Skeletal muscle satellite cell (primary cell): ENCODE measurements around the gene PCDH20. TPM values are rescaled to one million over a fixed set of nuclear protein-coding genes. Genes with fewer than 3 reads are reported as not detected.

ENCODE experiments used
- H3K27me3 ChIP-seq: 2 replicates; pipeline ENCODE4 v1.7.0; 2013; ENCODE audit warnings: low read length; ENCODE audit not compliant: control insufficient read depth, insufficient read depth
- H3K36me3 ChIP-seq: 2 replicates; pipeline ENCODE4 v1.7.0; 2013; ENCODE audit warnings: mild to moderate bottlenecking, control low read depth, low read length; ENCODE audit not compliant: insufficient read depth
- H3K4me1 ChIP-seq: 2 replicates; pipeline ENCODE4 v1.7.0; 2013; ENCODE audit warnings: low read length; ENCODE audit not compliant: control insufficient read depth, insufficient read depth
- H3K4me2 ChIP-seq: 2 replicates; pipeline ENCODE4 v1.7.0; 2013; ENCODE audit warnings: mild to moderate bottlenecking, low read length
- H3K4me3 ChIP-seq: 2 replicates; pipeline ENCODE4 v1.7.0; 2013; ENCODE audit warnings: low read length
- H3K9ac ChIP-seq: 2 replicates; pipeline ENCODE4 v1.7.0; 2013; ENCODE audit warnings: mild to moderate bottlenecking, low read depth, low read length, moderate library complexity
- H3K9me3 ChIP-seq: replicated peaks from 2 replicates; pipeline ENCODE4 v1.7.0; 2013; ENCODE audit warnings: mild to moderate bottlenecking, control low read depth, low read length
- total RNA-seq: library from RNA; depleted of rRNA; stranded (reverse); fragments of >200 nt; gene quantifications from 2 replicates; pipeline ENCODE4 v1.2.3, GENCODE V29; 2012; rRNA removed

PCDH20 gene, protein sequence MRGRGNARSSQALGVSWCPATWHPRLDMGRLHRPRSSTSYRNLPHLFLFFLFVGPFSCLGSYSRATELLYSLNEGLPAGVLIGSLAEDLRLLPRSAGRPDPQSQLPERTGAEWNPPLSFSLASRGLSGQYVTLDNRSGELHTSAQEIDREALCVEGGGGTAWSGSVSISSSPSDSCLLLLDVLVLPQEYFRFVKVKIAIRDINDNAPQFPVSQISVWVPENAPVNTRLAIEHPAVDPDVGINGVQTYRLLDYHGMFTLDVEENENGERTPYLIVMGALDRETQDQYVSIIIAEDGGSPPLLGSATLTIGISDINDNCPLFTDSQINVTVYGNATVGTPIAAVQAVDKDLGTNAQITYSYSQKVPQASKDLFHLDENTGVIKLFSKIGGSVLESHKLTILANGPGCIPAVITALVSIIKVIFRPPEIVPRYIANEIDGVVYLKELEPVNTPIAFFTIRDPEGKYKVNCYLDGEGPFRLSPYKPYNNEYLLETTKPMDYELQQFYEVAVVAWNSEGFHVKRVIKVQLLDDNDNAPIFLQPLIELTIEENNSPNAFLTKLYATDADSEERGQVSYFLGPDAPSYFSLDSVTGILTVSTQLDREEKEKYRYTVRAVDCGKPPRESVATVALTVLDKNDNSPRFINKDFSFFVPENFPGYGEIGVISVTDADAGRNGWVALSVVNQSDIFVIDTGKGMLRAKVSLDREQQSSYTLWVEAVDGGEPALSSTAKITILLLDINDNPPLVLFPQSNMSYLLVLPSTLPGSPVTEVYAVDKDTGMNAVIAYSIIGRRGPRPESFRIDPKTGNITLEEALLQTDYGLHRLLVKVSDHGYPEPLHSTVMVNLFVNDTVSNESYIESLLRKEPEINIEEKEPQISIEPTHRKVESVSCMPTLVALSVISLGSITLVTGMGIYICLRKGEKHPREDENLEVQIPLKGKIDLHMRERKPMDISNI
- total RNA-seq = not detected in 2 replicates

GRCh38 chr13:61415749-61416148, at the start of gene PCDH20:
Gene PCDH20, minus strand, starts transcription at chr13:61415849. Its CDS starts 691 bp downstream, at chr13:61415158.
- Histone ChIP-seq H3K27me3 (no peaks in the 10 kb centered on the region), H3K9ac (no peak within 1 kb of the TSS)

GRCh38 chr13:61463024-61463423, 47.4 kb upstream of the PCDH20 start:
- Histone ChIP-seq H3K4me3 (no peak overlapping the region), H3K27me3 (no peaks in the 10 kb centered on the region), H3K4me1 (no peaks in the 10 kb centered on the region), H3K36me3 (no peaks in the 10 kb centered on the region), H3K4me2 (no peak overlapping the region), H3K9ac (no peak overlapping the region), H3K9me3 (no peaks in the 10 kb centered on the region)

More at GRCh38 chr13:61415749-61416148, at the start of gene PCDH20:
- no peak within 1 kb of the TSS for H3K4me3 ChIP-seq
- H3K9me3 ChIP-seq = no peaks in the 10 kb centered on the region
- no peak within 1 kb of the TSS for H3K4me2 ChIP-seq
- H3K4me1 ChIP-seq = no peaks in the 10 kb centered on the region
- no peaks in the 10 kb centered on the region for H3K36me3 ChIP-seq

DNA sequence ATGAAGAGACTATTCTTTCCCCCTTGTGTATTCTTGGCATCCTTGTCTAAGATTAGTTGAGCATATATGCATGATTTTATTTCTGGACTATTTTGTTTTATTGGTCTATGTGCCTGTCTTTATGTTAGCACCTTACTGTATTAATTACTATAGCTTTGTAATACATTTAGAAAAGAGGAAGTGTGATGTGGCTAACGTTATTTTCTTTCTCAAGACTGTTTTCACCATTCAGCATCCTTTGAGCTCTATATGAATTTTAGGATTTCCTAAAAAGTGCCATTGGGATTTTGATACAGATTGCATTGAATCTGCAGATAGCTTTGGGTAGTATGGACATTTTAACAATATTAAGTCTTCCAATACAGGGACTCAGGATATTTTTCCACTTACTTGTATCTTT, 37.5 kb upstream of the PCDH20 start:
- Histone ChIP-seq H3K27me3 (no peaks in the 10 kb centered on the region), H3K9me3 (no peaks in the 10 kb centered on the region), H3K4me1 (no peaks in the 10 kb centered on the region), H3K36me3 (no peaks in the 10 kb centered on the region), H3K9ac (no peak overlapping the region), H3K4me3 (no peak overlapping the region), H3K4me2 (no peak overlapping the region)

DNA sequence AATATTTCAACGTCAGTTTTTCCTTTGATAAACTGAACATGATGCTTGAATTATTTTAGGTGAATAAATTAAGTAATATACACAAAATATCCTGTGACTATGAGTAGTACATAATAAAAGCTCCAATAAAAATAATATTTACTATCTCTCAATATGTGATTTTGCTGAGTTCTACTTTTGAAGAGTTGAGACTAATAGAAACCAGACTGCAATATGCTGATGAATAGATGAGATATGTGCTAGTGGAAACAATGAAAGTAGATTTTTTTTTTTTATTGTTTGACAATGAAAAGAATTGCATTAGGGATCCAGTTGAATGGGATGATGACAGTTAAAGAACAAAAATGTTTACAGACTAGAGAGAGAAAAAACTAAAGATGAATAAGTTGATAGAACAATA, 16.4 kb upstream of the PCDH20 start:
- Histone ChIP-seq H3K36me3 (no peaks in the 10 kb centered on the region), H3K4me1 (no peaks in the 10 kb centered on the region), H3K27me3 (no peaks in the 10 kb centered on the region), H3K4me3 (no peak overlapping the region), H3K9ac (no peak overlapping the region), H3K9me3 (peaks cover 2% of the 10 kb centered on the region), H3K4me2 (no peak overlapping the region)

- no peaks in the 10 kb centered on the region for H3K27me3 ChIP-seq
- H3K4me1 ChIP-seq = no peaks in the 10 kb centered on the region
- H3K9ac ChIP-seq = no peak overlapping the region
- no peaks in the 10 kb centered on the region for H3K36me3 ChIP-seq
- no peak overlapping the region for H3K4me2 ChIP-seq
- H3K4me3 ChIP-seq = no peak overlapping the region
- no peaks in the 10 kb centered on the region for H3K9me3 ChIP-seq
These were observed 8.3 kb upstream of the PCDH20 start for GRCh38 chr13:61423915-61424314.

GRCh38 chr13:61417086-61417570, 1.5 kb upstream of the PCDH20 start:
- H3K4me3 ChIP-seq = no peak overlapping the region
- no peak overlapping the region for H3K9ac ChIP-seq

GRCh38 chr13:61415058-61415721, 459 bp downstream of the PCDH20 start:
- Histone ChIP-seq H3K4me1 (no peaks in the 10 kb centered on the region), H3K4me3 (no peak overlapping the region), H3K4me2 (no peak overlapping the region), H3K9ac (no peak overlapping the region), H3K27me3 (no peaks in the 10 kb centered on the region), H3K9me3 (no peaks in the 10 kb centered on the region), H3K36me3 (no peaks in the 10 kb centered on the region)

More at GRCh38 chr13:61417086-61417570, 1.5 kb upstream of the PCDH20 start:
- H3K27me3 ChIP-seq = no peaks in the 10 kb centered on the region
- no peaks in the 10 kb centered on the region for H3K9me3 ChIP-seq
- H3K4me2 ChIP-seq = no peak overlapping the region
- no peaks in the 10 kb centered on the region for H3K36me3 ChIP-seq
- H3K4me1 ChIP-seq = no peaks in the 10 kb centered on the region

DNA sequence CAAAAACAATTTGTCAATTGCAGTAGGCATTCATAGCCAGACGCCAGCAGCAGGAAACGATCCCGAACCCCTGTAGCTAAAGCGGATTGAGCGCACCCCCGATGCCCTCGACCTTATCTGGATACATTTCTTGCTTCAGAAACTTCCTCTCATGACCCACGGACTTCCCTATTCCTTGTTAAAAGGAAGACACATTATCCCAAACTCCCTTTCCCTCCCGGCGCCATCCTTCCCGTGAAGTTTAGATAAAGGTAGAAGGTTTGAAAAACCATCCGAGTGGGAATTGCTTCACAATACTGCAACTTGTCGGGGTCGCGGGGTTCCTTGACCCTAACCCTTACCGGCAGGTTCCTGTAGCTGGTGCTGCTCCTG, 977 bp downstream of the PCDH20 start:
- no peak overlapping the region for H3K4me3 ChIP-seq
- no peaks in the 10 kb centered on the region for H3K27me3 ChIP-seq
- H3K9me3 ChIP-seq = no peaks in the 10 kb centered on the region
- no peaks in the 10 kb centered on the region for H3K4me1 ChIP-seq
- H3K4me2 ChIP-seq = no peak overlapping the region
- no peaks in the 10 kb centered on the region for H3K36me3 ChIP-seq
- H3K9ac ChIP-seq = no peak overlapping the region

DNA sequence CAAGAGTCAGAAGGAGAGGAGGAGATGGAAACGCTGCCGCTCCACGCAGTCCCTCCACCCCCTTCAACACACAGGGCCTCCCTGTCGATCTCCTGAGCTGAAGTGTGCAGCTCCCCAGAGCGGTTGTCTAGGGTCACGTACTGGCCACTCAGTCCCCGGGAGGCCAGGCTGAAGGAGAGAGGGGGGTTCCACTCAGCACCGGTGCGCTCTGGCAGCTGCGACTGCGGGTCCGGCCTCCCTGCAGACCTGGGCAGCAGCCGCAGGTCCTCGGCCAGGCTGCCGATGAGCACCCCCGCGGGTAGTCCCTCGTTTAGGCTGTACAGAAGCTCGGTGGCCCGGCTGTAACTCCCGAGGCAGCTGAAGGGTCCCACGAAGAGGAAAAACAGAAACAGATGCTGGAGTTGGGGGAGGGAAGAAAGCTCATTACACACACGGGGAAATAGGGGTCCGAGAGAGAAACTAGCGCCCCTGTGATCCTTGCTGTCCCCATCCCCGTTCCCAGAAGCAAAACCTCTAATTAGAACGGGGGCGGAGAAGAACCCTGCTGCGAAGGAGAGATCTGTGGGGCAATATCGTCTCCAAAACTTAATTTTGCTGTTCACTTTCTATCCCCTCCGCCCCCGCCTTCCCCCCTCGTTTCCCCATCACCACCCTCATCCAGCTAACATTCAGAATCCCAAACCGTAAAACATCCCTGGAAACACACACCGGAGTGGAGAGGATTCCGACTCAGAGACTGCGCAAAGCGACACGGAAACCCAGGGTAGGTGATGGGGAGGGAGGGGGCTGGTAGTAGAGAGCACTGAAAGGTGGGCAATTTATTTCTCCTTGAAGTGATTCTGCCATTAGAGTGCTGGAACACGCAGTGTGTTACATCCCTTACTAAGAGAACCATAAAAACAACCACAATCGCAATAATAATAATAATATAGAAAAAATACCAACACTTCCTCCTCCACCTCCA, 1.8 kb downstream of the PCDH20 start:
- Histone ChIP-seq H3K4me3 (no peak overlapping the region), H3K4me2 (no peak overlapping the region), H3K9ac (no peak overlapping the region)

DNA sequence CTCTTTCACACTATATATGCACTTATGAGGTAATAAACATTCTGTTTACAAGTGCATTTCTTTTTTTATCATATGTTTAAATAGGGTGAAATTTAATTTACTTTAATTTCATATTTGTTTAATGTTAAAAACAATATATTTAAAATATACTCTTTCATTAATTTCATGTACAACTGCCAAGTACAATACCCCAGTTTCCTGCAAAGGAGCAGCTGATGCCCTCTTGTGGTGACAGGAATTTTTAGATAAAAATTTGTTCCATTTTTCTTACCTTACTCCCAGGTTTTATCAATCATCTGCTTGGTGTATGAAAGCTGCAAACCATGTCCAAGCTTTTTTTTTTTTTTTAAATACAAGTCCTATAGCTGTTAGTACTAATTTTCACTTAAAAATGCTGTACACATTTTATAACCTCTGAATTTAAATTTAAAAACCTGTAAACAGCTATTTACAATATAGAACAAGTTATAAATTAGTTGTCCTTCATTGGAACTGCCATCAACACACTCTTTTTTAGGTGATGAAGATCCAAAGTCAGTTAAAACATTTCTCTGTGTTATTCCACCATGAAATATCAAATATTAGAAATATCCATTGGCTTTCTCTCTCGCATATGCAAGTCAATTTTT, 4.9 kb downstream of the PCDH20 start:
- no peaks in the 10 kb centered on the region for H3K9me3 ChIP-seq
- H3K9ac ChIP-seq = no peak overlapping the region
- no peaks in the 10 kb centered on the region for H3K4me1 ChIP-seq
- H3K4me3 ChIP-seq = no peak overlapping the region
- no peaks in the 10 kb centered on the region for H3K27me3 ChIP-seq
- H3K4me2 ChIP-seq = no peak overlapping the region
- no peaks in the 10 kb centered on the region for H3K36me3 ChIP-seq

More for the DNA sequence above, 1.8 kb downstream of the PCDH20 start:
- Histone ChIP-seq H3K36me3 (no peaks in the 10 kb centered on the region), H3K4me1 (no peaks in the 10 kb centered on the region), H3K9me3 (no peaks in the 10 kb centered on the region), H3K27me3 (no peaks in the 10 kb centered on the region)
